CD4-positive, alpha-beta T cell treated with Interleukin-6 at 100 ng/mL for 8 hours (primary cell): Measurements from ENCODE around the gene MT3.
"Not testable (repeated sequence)": the region's sequence is repeated elsewhere in the genome, so short reads cannot be mapped to it uniquely, and the experiment has no call there.

ENCODE experiments used
- DNase-seq: peaks from one replicate; pipeline ENCODE4 v3.0.0-alpha.2; 2020; ENCODE audit warnings: mixed read lengths, low spot score

Gene MT3

GRCh38 chr16:56610017-56610608 is 20.8 kb downstream of the MT3 start:
- peak; percentile 62 for DNase-seq

DNA sequence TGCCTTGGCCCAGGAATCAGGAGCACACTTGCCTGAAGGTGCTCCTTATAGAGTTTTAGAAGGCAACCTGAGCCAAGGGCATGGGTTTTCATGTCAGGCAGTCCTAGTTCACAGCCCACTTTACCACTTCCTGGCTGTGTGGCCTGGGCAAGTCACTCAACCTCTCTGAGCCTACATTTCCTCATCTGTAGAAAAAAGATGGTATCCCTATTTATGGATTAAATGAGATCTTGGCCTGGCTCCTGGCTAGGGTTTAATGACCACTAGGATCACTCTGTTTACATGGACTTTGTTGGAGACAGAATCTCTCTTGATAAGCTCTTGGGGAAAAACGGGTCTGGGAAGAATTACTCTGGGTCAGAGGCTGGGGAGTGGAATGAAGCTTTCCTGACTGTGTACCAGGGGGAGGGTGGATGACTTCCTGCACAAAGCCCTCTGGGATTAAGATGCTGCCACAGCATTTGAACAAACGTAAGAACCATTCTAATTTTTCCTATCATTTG is 21.3 kb downstream of the MT3 start:
- no peak for DNase-seq

- no peak for DNase-seq
Measured at GRCh38 chr16:56611281-56611833, 22.0 kb downstream of the MT3 start.

- no peak for DNase-seq
Measured at GRCh38 chr16:56613706-56614105, 24.4 kb downstream of the MT3 start.

- no peak for DNase-seq
Measured at GRCh38 chr16:56614549-56614991, 25.2 kb downstream of the MT3 start.

DNA sequence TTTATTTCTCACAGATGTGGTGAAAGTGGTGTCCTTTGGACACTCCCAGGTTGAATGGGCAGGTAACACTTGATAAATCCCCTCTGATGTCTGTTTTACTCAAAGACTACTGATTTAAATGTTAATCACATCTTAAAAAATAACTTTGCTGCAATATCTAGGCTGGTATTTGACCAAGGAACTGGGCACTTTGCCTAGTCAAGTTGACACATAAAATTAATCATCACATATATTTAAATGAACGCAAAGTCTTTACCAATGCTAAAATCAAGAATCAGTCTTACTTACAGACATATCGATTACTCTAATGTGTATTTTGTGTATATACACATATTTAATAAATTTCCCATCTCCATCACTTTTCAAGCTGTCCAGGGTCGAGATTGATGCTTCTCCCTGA is 26.0 kb downstream of the MT3 start:
- DNase-seq, result no peak

DNA sequence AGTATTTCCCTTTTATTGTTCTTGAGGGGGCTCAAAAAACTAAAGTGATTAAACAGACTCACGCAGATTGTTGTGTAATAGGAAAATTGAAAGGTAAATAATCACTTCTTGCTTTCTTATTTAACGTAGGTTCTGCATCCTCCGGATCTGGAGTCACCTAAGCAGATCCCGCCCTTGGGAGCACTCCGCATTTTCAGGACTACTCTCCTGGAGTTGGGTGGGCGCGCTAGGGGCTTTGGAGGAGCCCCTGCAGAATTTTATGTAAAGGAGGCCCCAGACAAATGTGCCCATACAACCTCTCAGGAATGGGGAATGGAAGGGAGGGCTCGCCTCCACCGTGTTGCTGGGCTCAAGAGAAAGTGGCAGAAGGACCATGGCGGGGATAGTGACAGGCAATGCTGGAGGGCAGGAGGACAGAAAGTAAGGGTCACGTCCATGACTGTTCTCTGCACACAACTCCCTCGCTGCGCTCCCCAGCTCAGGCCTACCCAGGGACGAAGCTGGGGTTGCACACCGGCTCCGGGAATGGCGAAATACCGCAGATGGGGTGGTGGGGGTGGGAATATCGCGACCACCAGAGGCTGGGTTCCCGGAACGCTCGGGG is 27.4 kb downstream of the MT3 start:
- DNase-seq, result no peak

DNA sequence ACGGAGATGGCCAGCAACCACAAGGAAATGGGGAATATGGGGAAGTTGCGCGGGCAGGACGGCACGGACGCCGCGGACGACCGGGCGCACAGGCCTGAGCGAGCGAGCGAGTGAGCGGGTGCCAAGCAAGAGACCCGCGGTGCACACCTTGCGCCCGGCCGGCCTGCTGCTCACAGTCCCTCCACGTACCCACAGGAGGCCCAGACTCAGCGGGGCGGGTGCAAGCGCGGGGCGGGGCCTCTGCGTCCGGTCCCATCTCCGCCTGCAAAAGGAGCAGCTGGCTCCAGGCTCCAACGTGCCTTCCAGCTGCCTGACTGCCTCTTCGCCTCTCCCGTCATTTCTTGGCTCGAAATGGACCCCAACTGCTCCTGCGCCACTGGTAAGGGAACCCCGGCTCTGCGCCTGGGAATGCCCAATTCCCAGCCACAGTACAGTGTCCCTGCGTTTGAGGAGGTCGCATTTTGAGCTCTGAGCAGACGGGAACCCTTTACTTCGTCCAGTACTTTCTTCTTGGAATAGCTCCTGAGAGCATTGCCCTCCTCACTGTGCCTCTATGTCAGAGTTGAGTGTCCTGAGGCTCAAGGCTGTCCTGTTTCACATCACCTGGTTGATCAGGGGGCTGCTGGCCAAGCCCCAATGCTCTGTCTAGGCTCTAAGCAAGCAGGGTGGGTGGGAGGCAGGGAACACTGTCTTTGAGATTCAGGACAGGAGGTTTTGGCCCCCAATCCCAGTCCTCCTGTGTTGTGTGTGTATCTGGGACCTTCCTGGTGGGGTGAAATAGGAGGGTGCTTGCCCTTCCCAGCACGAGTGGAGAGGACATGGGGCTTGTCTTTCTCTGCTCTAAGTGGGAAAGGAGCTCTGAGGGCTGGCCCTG is 28.1 kb downstream of the MT3 start:
- peak; percentile 50 for DNase-seq

DNA sequence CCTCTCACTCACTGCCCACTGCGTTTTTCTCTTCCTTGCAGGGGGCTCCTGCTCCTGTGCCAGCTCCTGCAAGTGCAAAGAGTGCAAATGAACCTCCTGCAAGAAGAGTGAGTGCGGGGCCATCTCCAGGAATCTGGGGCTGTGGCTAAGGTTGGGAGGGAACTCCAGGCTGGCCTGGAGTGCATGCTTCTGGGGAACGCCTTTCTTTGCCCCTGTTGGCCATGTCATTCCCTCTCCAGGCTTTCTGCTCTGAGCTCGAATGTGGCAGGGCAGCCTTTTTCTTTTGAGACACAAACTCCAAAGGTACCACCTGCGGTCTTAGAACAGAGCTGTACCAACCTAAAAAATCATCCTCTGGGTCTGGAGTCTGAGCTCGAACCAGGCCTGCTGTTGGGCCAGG is 28.8 kb downstream of the MT3 start:
- DNase-seq, result no peak

DNA sequence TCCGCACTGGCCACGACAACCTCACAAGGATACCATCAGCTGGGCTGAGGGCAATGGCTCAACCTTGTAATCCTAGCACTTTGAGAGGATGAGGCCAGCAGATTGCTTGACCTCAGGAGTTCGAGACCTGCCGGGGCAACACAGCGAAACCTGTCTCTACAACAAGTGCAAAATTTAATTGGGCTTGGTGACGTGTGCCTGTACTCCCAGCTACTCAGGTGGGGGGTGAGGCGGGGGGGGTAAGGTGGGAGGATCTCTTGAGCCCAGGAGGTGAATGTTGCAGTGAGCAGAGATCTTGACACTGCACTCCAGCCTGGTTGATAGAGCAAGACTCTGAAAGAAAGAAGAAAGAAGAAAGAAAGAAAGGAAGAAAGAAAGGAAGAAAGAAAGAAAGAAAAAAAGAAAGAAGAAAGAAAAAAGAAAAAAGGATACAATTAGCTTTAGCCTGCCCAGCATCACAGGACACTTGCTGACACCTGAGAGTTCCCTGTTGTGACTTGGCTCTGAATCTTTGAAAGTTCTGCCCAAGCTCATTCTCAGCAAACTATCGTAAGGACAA is 31.1 kb downstream of the MT3 start:
- DNase-seq, result no peak

DNA sequence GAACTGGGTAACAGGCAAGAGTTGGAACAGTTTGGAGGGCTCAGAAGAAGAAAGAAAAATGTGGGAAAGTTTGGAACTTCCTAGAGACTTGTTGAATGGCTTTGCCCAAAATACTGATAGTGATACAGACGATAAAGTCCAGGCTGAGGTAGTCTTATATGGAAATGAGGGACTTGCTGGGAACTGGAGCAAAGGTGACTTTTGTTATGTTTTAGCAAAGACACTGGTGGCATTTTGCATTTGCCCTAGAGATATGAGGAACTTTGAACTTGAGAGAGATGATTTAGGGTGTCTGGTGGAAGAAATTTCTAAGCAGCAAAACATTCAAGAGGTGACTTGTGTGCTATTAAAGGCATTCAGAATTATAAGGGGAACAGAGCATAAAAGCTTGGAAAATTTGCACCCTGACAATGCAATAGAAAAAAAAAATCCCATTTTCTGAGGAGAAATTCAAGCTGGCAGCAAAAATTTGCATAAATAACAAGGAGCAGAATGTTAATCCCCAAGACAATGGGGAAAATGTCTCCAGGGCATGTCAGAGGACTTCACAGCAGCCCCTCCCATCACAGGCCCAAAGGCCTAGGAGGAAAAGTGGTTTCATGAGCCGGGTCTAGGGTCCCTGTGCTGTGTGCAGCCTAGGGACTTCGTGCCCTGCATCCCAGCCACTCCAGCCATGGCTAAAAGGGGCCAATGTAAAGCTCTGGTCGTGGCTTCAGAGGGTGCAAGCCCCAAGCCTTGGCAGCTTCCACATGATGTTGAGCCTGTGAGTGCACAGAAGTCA is 32.5 kb downstream of the MT3 start:
- not testable (repeated sequence) for DNase-seq

DNA sequence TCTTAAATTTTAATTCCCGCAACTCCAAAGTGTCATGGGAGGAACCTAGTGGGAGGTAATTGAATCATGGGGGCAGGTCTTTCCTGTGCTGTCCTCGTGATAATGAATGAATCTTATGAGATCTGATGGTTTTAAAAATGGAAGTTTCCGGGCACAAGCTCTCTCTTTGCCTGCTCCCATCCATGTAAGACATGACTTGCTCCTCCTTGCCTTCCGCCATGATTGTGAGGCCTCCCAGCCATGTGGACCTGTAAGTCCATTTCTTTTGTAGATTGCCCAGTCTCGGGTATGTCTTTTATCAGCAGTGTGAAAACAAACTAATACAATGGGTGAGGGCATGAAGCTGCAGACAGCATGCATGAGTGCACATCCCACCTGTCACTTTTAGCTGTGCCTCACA is 33.9 kb downstream of the MT3 start:
- not testable (repeated sequence) for DNase-seq

GRCh38 chr16:56623637-56624036 is 34.3 kb downstream of the MT3 start:
- DNase-seq, result no peak

DNA sequence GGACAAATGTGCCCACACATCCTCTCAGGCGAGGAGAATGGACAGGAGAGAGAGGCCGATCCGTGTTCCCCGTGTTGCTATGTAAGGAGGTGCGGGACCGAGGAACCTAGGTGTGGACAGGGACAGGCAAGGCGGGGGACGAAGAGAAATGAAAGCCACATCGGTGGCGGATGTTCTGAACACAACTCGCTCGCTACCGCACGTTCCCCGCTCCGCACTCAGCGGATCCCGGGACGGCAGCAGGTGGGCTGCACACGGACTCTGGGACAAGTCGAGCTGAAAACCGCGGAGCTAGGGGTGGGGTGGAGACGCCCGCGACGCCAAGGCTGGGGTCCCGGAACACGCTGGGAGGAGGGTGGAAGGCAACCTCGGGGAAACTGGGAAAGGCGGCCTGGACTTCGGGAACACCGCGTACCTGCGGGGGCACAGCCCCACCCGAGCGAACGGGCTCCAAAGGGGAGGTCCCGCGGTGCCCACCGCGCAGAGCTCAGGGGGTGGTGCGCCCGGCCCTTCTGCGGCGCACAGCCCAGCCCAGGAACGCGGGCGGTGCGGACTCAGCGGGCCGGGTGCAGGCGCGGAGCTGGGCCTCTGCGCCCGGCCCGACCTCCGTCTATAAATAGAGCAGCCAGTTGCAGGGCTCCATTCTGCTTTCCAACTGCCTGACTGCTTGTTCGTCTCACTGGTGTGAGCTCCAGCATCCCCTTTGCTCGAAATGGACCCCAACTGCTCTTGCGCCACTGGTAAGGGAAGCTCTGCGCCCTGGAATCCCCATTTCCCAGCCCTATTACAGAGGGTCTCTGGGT is 36.0 kb downstream of the MT3 start, which contains the start of gene MT1E:
TSS of gene MT1E (plus strand) at position 642 of the 803 bp plus-strand sequence. CDS start at position 713, 71 bp downstream.
- DNase-seq, result no peak

- DNase-seq, result no peak
Measured at GRCh38 chr16:56625943-56626654, 36.8 kb downstream of the MT3 start.

DNA sequence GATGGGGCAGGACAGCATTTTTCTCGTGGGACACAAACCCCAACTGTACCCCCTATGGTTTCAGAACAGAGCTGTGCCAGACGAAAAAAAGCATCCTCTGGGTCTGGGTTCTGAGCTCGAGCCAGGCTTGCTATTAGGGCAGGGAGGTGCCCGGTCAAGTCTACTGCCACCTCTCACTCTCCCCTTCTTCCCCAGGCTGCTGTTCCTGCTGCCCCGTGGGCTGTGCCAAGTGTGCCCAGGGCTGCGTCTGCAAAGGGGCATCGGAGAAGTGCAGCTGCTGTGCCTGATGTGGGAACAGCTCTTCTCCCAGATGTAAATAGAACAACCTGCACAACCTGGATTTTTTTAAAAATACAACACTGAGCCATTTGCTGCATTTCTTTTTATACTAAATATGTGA is 37.4 kb downstream of the MT3 start:
- DNase-seq, result no peak

- no peak for DNase-seq
Measured at GRCh38 chr16:56628486-56629350, 39.4 kb downstream of the MT3 start.

DNA sequence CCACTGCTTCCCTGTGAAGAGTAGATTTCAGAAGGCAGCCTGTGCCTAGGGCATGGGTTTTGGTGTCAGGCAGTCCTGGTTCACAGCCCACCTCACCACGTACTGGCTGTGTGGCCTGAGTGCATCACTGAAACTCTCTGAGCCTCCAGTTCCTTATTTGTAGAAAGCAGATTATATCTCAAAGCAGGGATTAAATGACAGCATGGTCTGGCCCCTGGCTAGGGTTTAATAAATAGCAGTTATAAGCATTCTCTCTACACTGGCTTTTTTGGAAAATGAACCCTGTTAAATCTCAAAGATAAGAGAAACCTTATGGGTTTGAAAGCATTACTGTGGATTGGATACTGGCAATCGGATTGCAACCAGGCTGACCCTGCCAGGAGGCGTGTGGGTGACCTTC is 40.2 kb downstream of the MT3 start:
- no peak for DNase-seq

DNA sequence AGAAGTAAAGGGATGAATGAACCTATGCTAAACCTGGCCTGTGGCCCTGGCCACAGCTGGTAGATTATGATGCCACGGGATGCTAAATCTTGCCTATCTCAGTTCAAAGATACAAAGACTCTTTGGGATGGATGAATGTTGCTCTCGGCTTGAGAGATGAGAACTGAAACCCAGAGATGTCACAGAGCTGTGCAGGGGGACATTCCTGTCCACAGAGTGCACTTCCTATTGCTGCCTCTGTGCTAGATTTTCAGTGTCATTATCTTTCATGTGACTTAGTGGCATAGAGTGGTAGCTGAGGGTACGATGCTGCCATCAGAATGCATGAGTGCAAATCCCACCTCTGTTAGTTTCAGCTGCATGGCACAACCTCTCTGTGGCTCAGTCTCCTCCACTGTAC is 40.8 kb downstream of the MT3 start:
- DNase-seq, result no peak
